BJ (cell line): ENCODE data around the gene DCST2. TPM values are rescaled to one million over a fixed set of nuclear protein-coding genes. Genes with fewer than 3 reads are reported as not detected.
"Not testable (repeated sequence)": the region's sequence is repeated elsewhere in the genome, so short reads cannot be mapped to it uniquely, and the experiment has no call there.

Experiments used
- CTCF ChIA-PET: fragments of 350-600 bp; formaldehyde crosslinking; extraction: SDS; loops from one replicate; lab custom pipeline; 2021; ENCODE audit warnings: antibody characterized with exemption, inconsistent platforms; lab: Yijun Ruan, JAX
- POLR2A ChIA-PET: fragments of 300-600 bp; sonication (Branson Sonifier 250); formaldehyde crosslinking; extraction: SDS; loops from one replicate; lab custom pipeline; 2021; ENCODE audit warnings: antibody characterized with exemption; lab: Charles Lee
- DNase-seq: peaks from one replicate; pipeline ENCODE4 v3.0.0-alpha.2; 2011; ENCODE audit warnings: low read depth
- H3K27me3 ChIP-seq: 2 replicates; pipeline ENCODE4 v1.6.0; 2011; ENCODE audit warnings: low read length; ENCODE audit not compliant: control insufficient read depth, insufficient read depth
- H3K36me3 ChIP-seq: 2 replicates; pipeline ENCODE4 v1.5.1; 2011; ENCODE audit warnings: low read length; ENCODE audit not compliant: control insufficient read depth, insufficient read depth
- H3K4me3 ChIP-seq: 2 replicates; pipeline ENCODE4 v1.5.1; 2011; ENCODE audit warnings: low read depth, mild to moderate bottlenecking, control low read depth, low read length
- CTCF ChIP-seq: IDR thresholded peaks from 2 replicates; pipeline ENCODE4 v1.5.1; 2011; ENCODE audit warnings: low read depth, mild to moderate bottlenecking, control low read depth, inconsistent platforms, low read length, moderate library complexity; ENCODE audit not compliant: insufficient read depth
- polyA plus RNA-seq: library from polyadenylated mRNA; depleted of rRNA; stranded (reverse); fragments of >200 nt; gene quantifications from 2 replicates; pipeline ENCODE4 v1.2.3, GENCODE V29; 2011

The DCST2 gene
- polyA plus RNA-seq, 1 experiment = 0.38 TPM

GRCh38 chr1:154995301-154995983 is 38.1 kb downstream of the DCST2 start:
- ChIA-PET POLR2A (interaction anchor here (0.7 kb wide), 1 partner anchor 368 kb away, joined by 14 read pairs; no protein-coding TSS in a partner anchor), CTCF (interaction anchor here (0.7 to 9.0 kb wide), 12 partner anchors 8 to 516 kb away, joined by 3 to 95 read pairs (median 7); partner anchors contain the start of genes FLAD1, PBXIP1, PYGO2 and SHC1)
- not testable (repeated sequence) for DNase-seq, H3K27me3 ChIP-seq, H3K36me3 ChIP-seq, H3K4me3 ChIP-seq
- TF ChIP-seq CTCF = peak; percentile 56

DNA sequence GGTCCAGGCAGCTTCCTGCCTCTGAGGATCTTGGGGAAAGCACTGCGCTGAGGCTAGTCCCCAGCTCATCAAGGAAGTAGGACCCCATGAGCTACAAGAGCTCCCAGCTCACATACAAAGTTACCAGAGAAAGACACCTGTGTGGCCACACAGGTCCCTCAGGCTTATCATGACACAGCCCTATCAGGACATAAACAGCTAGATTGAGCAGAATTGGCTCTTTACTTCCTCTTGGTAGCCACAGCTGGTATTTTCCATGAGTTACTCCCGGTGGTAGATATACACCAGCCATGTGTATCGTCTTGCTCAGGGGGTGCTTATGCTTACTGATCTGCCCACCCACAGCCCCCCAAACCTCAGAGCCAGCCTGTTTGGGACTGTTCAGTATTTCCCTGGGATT is 39.0 kb downstream of the DCST2 start:
- no peak for DNase-seq
- Histone ChIP-seq H3K36me3 (peaks cover 3% of the 10 kb centered on the region; the same call in 1 of the 2 replicates), H3K27me3 (no peaks in the 10 kb centered on the region), H3K4me3 (no peak overlapping the region)
- CTCF ChIA-PET = interaction anchor here (1.1 to 9.0 kb wide), 8 partner anchors 11 to 51 kb away, joined by 3 to 95 read pairs (median 11); partner anchors contain the start of genes FLAD1, PBXIP1 and SHC1
- POLR2A ChIA-PET = interaction anchor here (0.6 kb wide), 1 partner anchor 1717 kb away, joined by 3 read pairs; no protein-coding TSS in a partner anchor
- TF ChIP-seq CTCF = no peak

GRCh38 chr1:154994269-154994587 is 39.4 kb downstream of the DCST2 start:
- POLR2A ChIA-PET = interaction anchor here (0.5 to 0.6 kb wide), 2 partner anchors 28 to 1717 kb away, joined by 3 to 4 read pairs; no protein-coding TSS in a partner anchor
- H3K27me3 ChIP-seq = no peaks in the 10 kb centered on the region
- H3K36me3 ChIP-seq = peaks cover 5% of the 10 kb centered on the region; the same call in 1 of the 2 replicates
- CTCF ChIA-PET = interaction anchor here (1.1 to 9.0 kb wide), 8 partner anchors 11 to 57 kb away, joined by 3 to 95 read pairs (median 6); partner anchors contain the start of genes ADAM15, FLAD1, PBXIP1 and SHC1
- DNase-seq = no peak
- no peak overlapping the region for H3K4me3 ChIP-seq
- TF ChIP-seq CTCF = no peak

GRCh38 chr1:154993572-154994268 is 39.9 kb downstream of the DCST2 start, which contains the start of gene LENEP:
LENEP (plus strand) TSS chr1:154993586; CDS start chr1:154993608, 22 bp downstream.
- no peak for DNase-seq

More at GRCh38 chr1:154993572-154994268, 39.9 kb downstream of the DCST2 start, which contains the start of gene LENEP:
- H3K4me3 ChIP-seq = no peak within 1 kb of the TSS
- no peaks in the 10 kb centered on the region for H3K27me3 ChIP-seq
- TF ChIP-seq CTCF = no peak
- ChIA-PET POLR2A (interaction anchor here (0.5 to 0.6 kb wide), 2 partner anchors 27 to 1718 kb away, joined by 3 to 4 read pairs; no protein-coding TSS in a partner anchor), CTCF (interaction anchor here (0.6 to 9.0 kb wide), 9 partner anchors 10 to 97 kb away, joined by 3 to 95 read pairs (median 5); partner anchors contain the start of genes ADAM15, FLAD1, PBXIP1 and SHC1)
- H3K36me3 ChIP-seq = peaks cover 8% of the 10 kb centered on the region
